Endodermal cell (in vitro differentiated cells): Measurements from ENCODE around the gene SCN2B. TPM values are rescaled to one million over a fixed set of nuclear protein-coding genes. Genes with fewer than 3 reads are reported as not detected.

Experiments used
- DNase-seq: peaks from one replicate; pipeline ENCODE4 v3.0.0-alpha.2; 2017
- H3K27ac ChIP-seq: 2 replicates; pipeline ENCODE4 v1.5.1; 2013; ENCODE audit warnings: mild to moderate bottlenecking, low read depth, low read length, moderate library complexity
- H3K27me3 ChIP-seq: 2 replicates; pipeline ENCODE4 v1.6.1; 2013; ENCODE audit warnings: mild to moderate bottlenecking, low read length, moderate library complexity; ENCODE audit not compliant: insufficient read depth, control insufficient read depth, poor library complexity, severe bottlenecking
- H3K36me3 ChIP-seq: 2 replicates; pipeline ENCODE4 v1.7.0; 2013; ENCODE audit warnings: mild to moderate bottlenecking, low read length, moderate library complexity; ENCODE audit not compliant: control insufficient read depth, insufficient read depth
- H3K4me1 ChIP-seq: one replicate; pipeline ENCODE4 v1.7.0; 2013; ENCODE audit warnings: low read length; ENCODE audit not compliant: control insufficient read depth, insufficient read depth
- H3K4me3 ChIP-seq: 2 replicates; pipeline ENCODE4 v1.5.1; 2013; ENCODE audit warnings: mild to moderate bottlenecking, low read length, moderate library complexity
- H3K9ac ChIP-seq: 2 replicates; pipeline ENCODE4 v1.6.1; 2013; ENCODE audit warnings: mild to moderate bottlenecking, low read length, moderate library complexity; ENCODE audit not compliant: poor library complexity, severe bottlenecking; ENCODE audit errors: extremely low read depth
- H3K9me3 ChIP-seq: 2 replicates; pipeline ENCODE4 v1.6.1; 2013; ENCODE audit warnings: mild to moderate bottlenecking, low read length, moderate library complexity; ENCODE audit not compliant: control insufficient read depth
- H3K27ac Mint-ChIP-seq: 2 replicates; pipeline ENCODE4 v1.8.0; 2020; ENCODE audit warnings: mixed read lengths
- H3K27me3 Mint-ChIP-seq: 2 replicates; pipeline ENCODE4 v1.8.0; 2021; ENCODE audit warnings: mild to moderate bottlenecking, mixed read lengths; ENCODE audit not compliant: insufficient read depth
- H3K36me3 Mint-ChIP-seq: 2 replicates; pipeline ENCODE4 v1.8.0; 2020; ENCODE audit warnings: low read depth, mixed read lengths
- H3K4me1 Mint-ChIP-seq: 2 replicates; pipeline ENCODE4 v1.8.0; 2020; ENCODE audit warnings: mixed read lengths
- H3K4me3 Mint-ChIP-seq: 2 replicates; pipeline ENCODE4 v1.8.0; 2020; ENCODE audit warnings: mild to moderate bottlenecking, moderate library complexity, mixed read lengths
- H3K9me3 Mint-ChIP-seq: 2 replicates; pipeline ENCODE4 v1.8.0; 2020; ENCODE audit warnings: mild to moderate bottlenecking, mixed read lengths
- WGBS, 2 experiments: methylation state at CpG; one replicate each; pipeline versions ENCODE4 v1.1.5 to v1.1.7; 2013; ENCODE audit warnings: missing lambda C conversion rate in 2 of 2, mixed read lengths in 1 of 2; ENCODE audit not compliant: insufficient coverage in 1 of 2, insufficient read length in 1 of 2; 5-methylcytosine and 5-hydroxymethylcytosine counted together
- total RNA-seq, 2 donors: library from RNA; stranded (reverse); fragmentation: NEBNext Ultra II Directional in 1 of 2; extraction: Animal tissue kit (Norgen Biotek cat#: 25700) in 1 of 2; gene quantifications; 2 replicates in 1 of 2; 3 replicates in 1 of 2; pipeline ENCODE4 v1.2.1, GENCODE V29; 2021
- TF ChIP-seq, protein P1 (sequence below): fragments of 200-600 bp; sonication (generic); conservative IDR thresholded peaks from 2 replicates; pipeline ENCODE4 v1.5.0; 2021; ENCODE audit warnings: antibody characterized with exemption, mild to moderate bottlenecking

The SCN2B gene
- total RNA-seq, 2 donors from 2014 or later, result 0.11 to 0.20 TPM

DNA sequence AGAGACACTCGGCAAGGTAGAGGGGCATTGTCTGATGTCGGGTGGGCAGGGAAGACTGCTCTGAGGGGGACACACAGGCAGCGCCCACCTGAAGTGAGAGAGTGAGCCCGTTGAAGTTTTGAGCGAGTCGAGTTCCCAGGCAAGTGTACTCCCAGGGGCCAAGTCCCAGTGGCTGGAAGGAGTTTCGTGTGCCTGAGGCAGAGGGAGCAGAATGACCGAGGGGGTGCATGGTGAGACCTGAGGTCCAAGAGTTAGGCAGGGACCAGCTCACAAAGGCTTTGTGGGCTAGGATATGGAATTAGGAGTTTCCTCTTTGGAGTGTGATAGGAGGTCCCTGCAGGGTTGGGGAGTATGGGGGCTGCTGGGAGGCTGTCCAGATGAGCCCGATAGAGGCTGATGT, 6.2 kb downstream of the SCN2B start:
- Histone ChIP-seq H3K4me1 (no peaks in the 10 kb centered on the region), H3K27me3 (peaks cover 73% of the 10 kb centered on the region), H3K4me3 (no peak overlapping the region), H3K9ac (no peak overlapping the region), H3K27ac (no peak overlapping the region), H3K9me3 (no peaks in the 10 kb centered on the region), H3K36me3 (no peaks in the 10 kb centered on the region)
- 82 to 85% methylated on average over 9 of the region's 9 CpGs for WGBS, 2 experiments
- Mint-ChIP-seq H3K27ac (no peak overlapping the region), H3K4me1 (peaks cover 14% of the 10 kb centered on the region), H3K4me3 (no peak overlapping the region), H3K36me3 (no peaks in the 10 kb centered on the region), H3K9me3 (no peaks in the 10 kb centered on the region), H3K27me3 (peaks cover 91% of the 10 kb centered on the region)
- TF ChIP-seq, protein P1, sequence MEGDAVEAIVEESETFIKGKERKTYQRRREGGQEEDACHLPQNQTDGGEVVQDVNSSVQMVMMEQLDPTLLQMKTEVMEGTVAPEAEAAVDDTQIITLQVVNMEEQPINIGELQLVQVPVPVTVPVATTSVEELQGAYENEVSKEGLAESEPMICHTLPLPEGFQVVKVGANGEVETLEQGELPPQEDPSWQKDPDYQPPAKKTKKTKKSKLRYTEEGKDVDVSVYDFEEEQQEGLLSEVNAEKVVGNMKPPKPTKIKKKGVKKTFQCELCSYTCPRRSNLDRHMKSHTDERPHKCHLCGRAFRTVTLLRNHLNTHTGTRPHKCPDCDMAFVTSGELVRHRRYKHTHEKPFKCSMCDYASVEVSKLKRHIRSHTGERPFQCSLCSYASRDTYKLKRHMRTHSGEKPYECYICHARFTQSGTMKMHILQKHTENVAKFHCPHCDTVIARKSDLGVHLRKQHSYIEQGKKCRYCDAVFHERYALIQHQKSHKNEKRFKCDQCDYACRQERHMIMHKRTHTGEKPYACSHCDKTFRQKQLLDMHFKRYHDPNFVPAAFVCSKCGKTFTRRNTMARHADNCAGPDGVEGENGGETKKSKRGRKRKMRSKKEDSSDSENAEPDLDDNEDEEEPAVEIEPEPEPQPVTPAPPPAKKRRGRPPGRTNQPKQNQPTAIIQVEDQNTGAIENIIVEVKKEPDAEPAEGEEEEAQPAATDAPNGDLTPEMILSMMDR, result no peak
- no peak for DNase-seq

DNA sequence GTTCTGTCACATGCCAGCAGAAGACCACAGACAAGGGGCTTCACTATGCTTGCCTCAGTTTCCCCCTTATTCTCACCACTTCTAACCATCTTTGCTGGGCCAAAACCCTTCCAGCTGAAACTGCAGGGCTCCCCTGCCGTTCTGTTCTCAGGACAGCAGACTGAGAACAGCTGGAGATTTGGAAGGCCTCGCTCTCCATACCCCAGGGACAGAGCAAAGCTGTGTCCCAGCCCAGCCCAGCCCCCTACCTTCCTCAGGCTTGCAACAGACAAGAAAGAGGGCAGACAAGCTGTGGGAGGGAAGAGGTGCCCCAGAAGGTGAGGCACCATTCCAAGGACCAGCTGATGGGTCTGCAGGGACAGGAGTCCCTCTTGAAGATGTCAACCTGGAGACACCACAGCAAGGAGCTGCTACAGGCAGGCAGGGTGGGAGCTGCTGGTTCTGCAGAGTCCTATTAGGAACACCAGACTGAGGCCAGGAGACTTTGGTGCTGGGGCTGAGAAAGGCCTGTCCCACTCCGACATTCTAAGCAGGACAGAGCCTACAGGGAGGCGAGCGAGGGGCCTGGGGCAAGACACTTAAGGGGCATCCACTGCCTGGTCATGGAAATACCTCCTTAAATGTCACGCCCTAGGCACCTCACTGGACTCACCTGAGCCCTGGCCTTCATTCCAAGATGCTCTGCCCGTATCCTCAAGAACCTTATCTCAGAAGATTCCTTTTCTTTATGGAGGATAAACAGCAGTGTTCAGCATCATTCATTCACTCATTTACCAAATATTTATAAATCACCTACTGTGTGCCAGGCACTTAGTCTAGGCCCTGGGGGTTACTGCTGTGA, 6.9 kb downstream of the SCN2B start:
- Mint-ChIP-seq H3K9me3 (no peaks in the 10 kb centered on the region), H3K27me3 (peaks cover 89% of the 10 kb centered on the region), H3K4me1 (peaks cover 10% of the 10 kb centered on the region), H3K4me3 (no peak overlapping the region), H3K36me3 (no peaks in the 10 kb centered on the region), H3K27ac (no peak overlapping the region)
- TF ChIP-seq, protein P1, result no peak
- H3K27ac ChIP-seq, result no peak overlapping the region
- DNase-seq, result no peak
- no peak overlapping the region for H3K4me3 ChIP-seq
- no peak overlapping the region for H3K9ac ChIP-seq
- 81 to 87% methylated on average over 6 to 7 of the region's 7 CpGs for WGBS, 2 experiments
- H3K36me3 ChIP-seq, result no peaks in the 10 kb centered on the region
- peaks cover 66% of the 10 kb centered on the region for H3K27me3 ChIP-seq
- no peaks in the 10 kb centered on the region for H3K9me3 ChIP-seq
- no peaks in the 10 kb centered on the region for H3K4me1 ChIP-seq

DNA sequence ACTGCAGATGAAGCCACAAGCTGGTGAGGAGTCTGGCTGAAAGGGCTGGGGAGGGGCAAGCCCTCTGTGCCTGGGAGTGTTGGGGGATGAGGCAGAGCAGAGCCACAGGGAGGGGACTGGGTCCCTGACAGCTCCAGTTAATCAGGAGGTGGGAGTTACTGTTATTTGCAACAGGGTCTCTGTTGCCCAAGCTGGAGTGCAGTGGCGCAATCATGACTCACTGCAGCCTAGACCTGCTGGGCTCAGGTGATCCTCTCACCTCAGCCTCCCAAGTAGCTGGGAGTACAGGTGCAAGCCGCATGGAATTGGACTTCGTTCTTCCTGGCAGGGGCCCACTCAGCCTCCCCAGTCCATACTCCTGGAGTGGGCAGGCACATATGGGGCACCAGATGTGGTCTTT, 7.7 kb downstream of the SCN2B start:
- H3K4me3 Mint-ChIP-seq, result no peak overlapping the region
- H3K4me3 ChIP-seq, result no peak overlapping the region
- no peak overlapping the region for H3K9ac ChIP-seq
- peaks cover 70% of the 10 kb centered on the region for H3K27me3 ChIP-seq
- WGBS, 2 experiments, result 85 to 100% methylated on average over 1 to 3 of the region's 3 CpGs
- H3K4me1 Mint-ChIP-seq, result peaks cover 10% of the 10 kb centered on the region
- H3K9me3 Mint-ChIP-seq, result no peaks in the 10 kb centered on the region
- H3K36me3 ChIP-seq, result no peaks in the 10 kb centered on the region
- no peaks in the 10 kb centered on the region for H3K9me3 ChIP-seq
- no peak overlapping the region for H3K27ac ChIP-seq
- H3K4me1 ChIP-seq, result no peaks in the 10 kb centered on the region
- H3K36me3 Mint-ChIP-seq, result no peaks in the 10 kb centered on the region
- H3K27ac Mint-ChIP-seq, result no peak overlapping the region
- no peak for DNase-seq
- H3K27me3 Mint-ChIP-seq, result peaks cover 91% of the 10 kb centered on the region
- TF ChIP-seq, protein P1, result no peak
